Measurements from ENCODE around the gene OPA3.

The OPA3 gene

GRCh38 chr19:45595814-45596213 is 11.2 kb upstream of the OPA3 start:
- no peak overlapping the region for H2BK15ac ChIP-seq (replicated peaks; ENCODE audit: low read depth)
- no peak overlapping the region for H3K4me3 ChIP-seq (ENCODE audit: low read length)
- H3K23ac ChIP-seq (ENCODE audit: low read length): no peak overlapping the region
- H2BK120ac ChIP-seq (ENCODE audit: low read depth, low read length): no peak overlapping the region
- no peak overlapping the region for H3K27ac ChIP-seq (ENCODE audit: low read depth, low read length)
- no peak overlapping the region for H4K8ac ChIP-seq (ENCODE audit: low read depth, low read length)
- no peak overlapping the region for H3K9ac ChIP-seq (ENCODE audit: low read length)
- H2BK5ac ChIP-seq (ENCODE audit: low read length): no peak overlapping the region
- H3K4me2 ChIP-seq (ENCODE audit: low read length): no peak overlapping the region
- H4K5ac ChIP-seq (ENCODE audit: low read length): no peak overlapping the region
- WGBS (ENCODE audit: extremely low coverage, insufficient coverage, low lambda C conversion rate): no CpG with 5 or more reads among the region's 6 CpGs
- no peaks in the 10 kb centered on the region for H3K79me1 ChIP-seq (ENCODE audit: low read length)
- H3K4ac ChIP-seq (ENCODE audit: low read depth, low read length): no peak overlapping the region
- no peak overlapping the region for H2AK5ac ChIP-seq (ENCODE audit: low read length)
- no peak overlapping the region for H3K18ac ChIP-seq (ENCODE audit: low read length)
- no peak overlapping the region for H3K56ac ChIP-seq (ENCODE audit: low read length)
- no peaks in the 10 kb centered on the region for H3K79me2 ChIP-seq (ENCODE audit: control insufficient read depth, insufficient read depth, low read length)
- no peaks in the 10 kb centered on the region for H3K36me3 ChIP-seq (ENCODE audit: control insufficient read depth, insufficient read depth, low read length)
- H3K27me3 ChIP-seq (ENCODE audit: insufficient read depth, low read length, poor library complexity): peaks cover 24% of the 10 kb centered on the region
- H3K4me1 ChIP-seq (ENCODE audit: control insufficient read depth, low read depth, low read length): peaks cover 8% of the 10 kb centered on the region
- no peak for DNase-seq

- no peak for DNase-seq
- no peak overlapping the region for H3K27ac ChIP-seq (ENCODE audit: low read depth, low read length)
- no peak overlapping the region for H2BK120ac ChIP-seq (ENCODE audit: low read depth, low read length)
- WGBS (ENCODE audit: extremely low coverage, insufficient coverage, low lambda C conversion rate): no CpG with 5 or more reads among the region's 1 CpG
- H2AK5ac ChIP-seq (ENCODE audit: low read length): no peak overlapping the region
- no peak overlapping the region for H4K5ac ChIP-seq (ENCODE audit: low read length)
- H2BK15ac ChIP-seq (replicated peaks; ENCODE audit: low read depth): no peak overlapping the region
- H3K4me3 ChIP-seq (ENCODE audit: low read length): no peak overlapping the region
- H3K4me2 ChIP-seq (ENCODE audit: low read length): no peak overlapping the region
- no peak overlapping the region for H3K4ac ChIP-seq (ENCODE audit: low read depth, low read length)
- no peak overlapping the region for H3K18ac ChIP-seq (ENCODE audit: low read length)
- no peak overlapping the region for H3K23ac ChIP-seq (ENCODE audit: low read length)
- H2BK5ac ChIP-seq (ENCODE audit: low read length): no peak overlapping the region
- peaks cover 2% of the 10 kb centered on the region for H3K27me3 ChIP-seq (ENCODE audit: insufficient read depth, low read length, poor library complexity)
- H3K79me2 ChIP-seq (ENCODE audit: control insufficient read depth, insufficient read depth, low read length): no peaks in the 10 kb centered on the region
- H3K9ac ChIP-seq (ENCODE audit: low read length): no peak overlapping the region
- no peaks in the 10 kb centered on the region for H3K79me1 ChIP-seq (ENCODE audit: low read length)
- no peaks in the 10 kb centered on the region for H3K36me3 ChIP-seq (ENCODE audit: control insufficient read depth, insufficient read depth, low read length)
- no peak overlapping the region for H3K56ac ChIP-seq (ENCODE audit: low read length)
- H4K8ac ChIP-seq (ENCODE audit: low read depth, low read length): no peak overlapping the region
- peaks cover 7% of the 10 kb centered on the region for H3K4me1 ChIP-seq (ENCODE audit: control insufficient read depth, low read depth, low read length)
These were observed 8.9 kb upstream of the OPA3 start for GRCh38 chr19:45593520-45593919.

- Histone ChIP-seq H2BK120ac (ENCODE audit: low read depth, low read length) (no peak overlapping the region), H3K36me3 (ENCODE audit: control insufficient read depth, insufficient read depth, low read length) (no peaks in the 10 kb centered on the region), H3K79me1 (ENCODE audit: low read length) (no peaks in the 10 kb centered on the region), H3K9ac (ENCODE audit: low read length) (no peak overlapping the region), H3K27me3 (ENCODE audit: insufficient read depth, low read length, poor library complexity) (no peaks in the 10 kb centered on the region), H3K23ac (ENCODE audit: low read length) (no peak overlapping the region), H4K8ac (ENCODE audit: low read depth, low read length) (no peak overlapping the region), H4K5ac (ENCODE audit: low read length) (no peak overlapping the region), H2BK15ac (replicated peaks; ENCODE audit: low read depth) (no peak overlapping the region), H3K4me1 (ENCODE audit: control insufficient read depth, low read depth, low read length) (no peaks in the 10 kb centered on the region), H2AK5ac (ENCODE audit: low read length) (no peak overlapping the region), H3K4me2 (ENCODE audit: low read length) (no peak overlapping the region), H3K79me2 (ENCODE audit: control insufficient read depth, insufficient read depth, low read length) (no peaks in the 10 kb centered on the region), H3K18ac (ENCODE audit: low read length) (no peak overlapping the region), H2BK5ac (ENCODE audit: low read length) (no peak overlapping the region), H3K4ac (ENCODE audit: low read depth, low read length) (no peak overlapping the region), H3K56ac (ENCODE audit: low read length) (no peak overlapping the region), H3K4me3 (ENCODE audit: low read length) (no peak overlapping the region), H3K27ac (ENCODE audit: low read depth, low read length) (no peak overlapping the region)
- no CpG with 5 or more reads among the region's 4 CpGs for WGBS (ENCODE audit: extremely low coverage, insufficient coverage, low lambda C conversion rate)
- DNase-seq: no peak
These were observed 7.8 kb upstream of the OPA3 start for GRCh38 chr19:45592366-45592765.

DNA sequence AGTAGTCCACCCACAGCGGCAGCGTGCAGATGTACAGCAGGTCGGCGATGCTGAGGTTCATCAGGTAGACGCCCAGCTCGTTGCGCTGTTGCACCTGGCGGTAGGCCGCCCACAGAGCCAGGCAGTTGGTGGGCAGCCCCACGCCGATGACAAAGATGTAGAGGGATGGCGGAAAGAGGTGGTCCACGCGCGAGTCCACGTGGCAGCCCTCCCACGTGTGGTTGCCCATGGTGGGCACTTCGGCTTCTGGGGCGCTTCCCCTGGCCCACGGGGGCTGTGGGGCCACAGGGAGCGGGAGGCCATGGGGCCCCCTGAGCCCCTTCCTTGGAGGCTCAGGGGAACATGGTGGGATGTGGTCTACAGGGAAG is 7.0 kb upstream of the OPA3 start:
- Histone ChIP-seq H4K8ac (ENCODE audit: low read depth, low read length) (no peak overlapping the region), H3K9ac (ENCODE audit: low read length) (no peak overlapping the region), H3K4me1 (ENCODE audit: control insufficient read depth, low read depth, low read length) (no peaks in the 10 kb centered on the region), H2BK15ac (replicated peaks; ENCODE audit: low read depth) (no peak overlapping the region), H3K79me2 (ENCODE audit: control insufficient read depth, insufficient read depth, low read length) (no peaks in the 10 kb centered on the region), H3K4me2 (ENCODE audit: low read length) (no peak overlapping the region), H3K4ac (ENCODE audit: low read depth, low read length) (no peak overlapping the region), H4K5ac (ENCODE audit: low read length) (no peak overlapping the region), H3K23ac (ENCODE audit: low read length) (no peak overlapping the region), H3K56ac (ENCODE audit: low read length) (no peak overlapping the region), H3K27me3 (ENCODE audit: insufficient read depth, low read length, poor library complexity) (no peaks in the 10 kb centered on the region), H3K36me3 (ENCODE audit: control insufficient read depth, insufficient read depth, low read length) (no peaks in the 10 kb centered on the region), H3K79me1 (ENCODE audit: low read length) (no peaks in the 10 kb centered on the region), H2BK5ac (ENCODE audit: low read length) (no peak overlapping the region), H2BK120ac (ENCODE audit: low read depth, low read length) (no peak overlapping the region), H3K4me3 (ENCODE audit: low read length) (no peak overlapping the region), H3K27ac (ENCODE audit: low read depth, low read length) (no peak overlapping the region), H2AK5ac (ENCODE audit: low read length) (no peak overlapping the region), H3K18ac (ENCODE audit: low read length) (no peak overlapping the region)
- no CpG with 5 or more reads among the region's 21 CpGs for WGBS (ENCODE audit: extremely low coverage, insufficient coverage, low lambda C conversion rate)
- no peak for DNase-seq

GRCh38 chr19:45591004-45591637 is 6.5 kb upstream of the OPA3 start:
- Histone ChIP-seq H2AK5ac (ENCODE audit: low read length) (no peak overlapping the region), H3K4me3 (ENCODE audit: low read length) (no peak overlapping the region), H3K4ac (ENCODE audit: low read depth, low read length) (no peak overlapping the region), H3K9ac (ENCODE audit: low read length) (no peak overlapping the region), H4K5ac (ENCODE audit: low read length) (no peak overlapping the region), H3K4me1 (ENCODE audit: control insufficient read depth, low read depth, low read length) (no peaks in the 10 kb centered on the region), H3K27ac (ENCODE audit: low read depth, low read length) (no peak overlapping the region), H3K23ac (ENCODE audit: low read length) (no peak overlapping the region), H2BK5ac (ENCODE audit: low read length) (no peak overlapping the region), H3K27me3 (ENCODE audit: insufficient read depth, low read length, poor library complexity) (no peaks in the 10 kb centered on the region), H3K4me2 (ENCODE audit: low read length) (no peak overlapping the region), H3K79me2 (ENCODE audit: control insufficient read depth, insufficient read depth, low read length) (no peaks in the 10 kb centered on the region), H2BK15ac (replicated peaks; ENCODE audit: low read depth) (no peak overlapping the region), H4K8ac (ENCODE audit: low read depth, low read length) (no peak overlapping the region), H3K79me1 (ENCODE audit: low read length) (no peaks in the 10 kb centered on the region), H3K18ac (ENCODE audit: low read length) (no peak overlapping the region), H3K56ac (ENCODE audit: low read length) (no peak overlapping the region), H3K36me3 (ENCODE audit: control insufficient read depth, insufficient read depth, low read length) (no peaks in the 10 kb centered on the region), H2BK120ac (ENCODE audit: low read depth, low read length) (no peak overlapping the region)
- no CpG with 5 or more reads among the region's 48 CpGs for WGBS (ENCODE audit: extremely low coverage, insufficient coverage, low lambda C conversion rate)
- peak; percentile 77 for DNase-seq

- Histone ChIP-seq H2AK5ac (ENCODE audit: low read length) (no peak overlapping the region), H2BK120ac (ENCODE audit: low read depth, low read length) (no peak overlapping the region), H2BK15ac (replicated peaks; ENCODE audit: low read depth) (no peak overlapping the region), H4K8ac (ENCODE audit: low read depth, low read length) (no peak overlapping the region), H3K27ac (ENCODE audit: low read depth, low read length) (no peak overlapping the region), H3K18ac (ENCODE audit: low read length) (no peak overlapping the region), H3K4me2 (ENCODE audit: low read length) (no peak overlapping the region), H3K36me3 (ENCODE audit: control insufficient read depth, insufficient read depth, low read length) (no peaks in the 10 kb centered on the region), H2BK5ac (ENCODE audit: low read length) (no peak overlapping the region), H3K79me2 (ENCODE audit: control insufficient read depth, insufficient read depth, low read length) (no peaks in the 10 kb centered on the region), H3K79me1 (ENCODE audit: low read length) (no peaks in the 10 kb centered on the region), H3K23ac (ENCODE audit: low read length) (no peak overlapping the region), H3K9ac (ENCODE audit: low read length) (no peak overlapping the region), H3K4me1 (ENCODE audit: control insufficient read depth, low read depth, low read length) (no peaks in the 10 kb centered on the region), H3K4me3 (ENCODE audit: low read length) (no peak overlapping the region), H3K56ac (ENCODE audit: low read length) (peak overlapping the region; percentile 19), H4K5ac (ENCODE audit: low read length) (no peak overlapping the region), H3K27me3 (ENCODE audit: insufficient read depth, low read length, poor library complexity) (no peaks in the 10 kb centered on the region), H3K4ac (ENCODE audit: low read depth, low read length) (no peak overlapping the region)
- no CpG with 5 or more reads among the region's 15 CpGs for WGBS (ENCODE audit: extremely low coverage, insufficient coverage, low lambda C conversion rate)
- no peak for DNase-seq
These were observed 5.8 kb upstream of the OPA3 start for GRCh38 chr19:45590300-45591003.
